Tibial nerve (tissue), 3 donors: ENCODE data around the gene ZNF146.
"Not testable (repeated sequence)": the region's sequence is repeated elsewhere in the genome, so short reads cannot be mapped to it uniquely, and the experiment has no call there.

ENCODE experiments used
- POLR2A ChIP-seq, 2 donors: fragments of 450-650 bp; IDR thresholded peaks; one replicate each; pipeline ENCODE4 v1.6.1; 2017; ENCODE audit warnings: antibody characterized with exemption in 2 of 2, mild to moderate bottlenecking in 2 of 2, moderate library complexity in 2 of 2
- TF ChIP-seq, protein P1 (sequence below), 5 experiments: fragments of 200-600 bp in 3 of 5; fragments of 450-650 bp in 2 of 5; sonication (generic) in 3 of 5; IDR thresholded peaks; one replicate each; pipeline ENCODE4 v1.5.1; 2016 to 2019; ENCODE audit warnings: antibody characterized with exemption in 5 of 5, mild to moderate bottlenecking in 3 of 5, moderate library complexity in 2 of 5

DNA sequence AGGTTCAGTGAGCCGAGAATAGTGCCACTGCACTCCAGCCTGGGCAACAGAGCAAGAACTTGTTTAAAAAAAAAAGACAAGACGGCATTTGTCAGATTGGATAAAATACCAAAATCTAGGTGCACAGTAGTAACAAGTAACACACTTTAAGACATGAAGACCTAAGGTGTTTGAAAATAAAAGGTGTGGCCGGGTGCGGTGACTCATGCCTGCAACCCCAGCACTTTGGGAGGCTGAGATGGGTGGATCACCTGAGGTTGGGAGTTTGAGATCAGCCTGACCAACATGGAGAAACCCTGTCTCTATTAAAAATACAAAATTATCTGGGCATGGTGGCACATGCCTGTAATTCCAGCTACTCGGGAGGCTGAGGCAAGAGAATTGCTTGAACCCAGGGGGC, 28.2 kb upstream of the ZNF146 start:
- TF ChIP-seq, protein P1, sequence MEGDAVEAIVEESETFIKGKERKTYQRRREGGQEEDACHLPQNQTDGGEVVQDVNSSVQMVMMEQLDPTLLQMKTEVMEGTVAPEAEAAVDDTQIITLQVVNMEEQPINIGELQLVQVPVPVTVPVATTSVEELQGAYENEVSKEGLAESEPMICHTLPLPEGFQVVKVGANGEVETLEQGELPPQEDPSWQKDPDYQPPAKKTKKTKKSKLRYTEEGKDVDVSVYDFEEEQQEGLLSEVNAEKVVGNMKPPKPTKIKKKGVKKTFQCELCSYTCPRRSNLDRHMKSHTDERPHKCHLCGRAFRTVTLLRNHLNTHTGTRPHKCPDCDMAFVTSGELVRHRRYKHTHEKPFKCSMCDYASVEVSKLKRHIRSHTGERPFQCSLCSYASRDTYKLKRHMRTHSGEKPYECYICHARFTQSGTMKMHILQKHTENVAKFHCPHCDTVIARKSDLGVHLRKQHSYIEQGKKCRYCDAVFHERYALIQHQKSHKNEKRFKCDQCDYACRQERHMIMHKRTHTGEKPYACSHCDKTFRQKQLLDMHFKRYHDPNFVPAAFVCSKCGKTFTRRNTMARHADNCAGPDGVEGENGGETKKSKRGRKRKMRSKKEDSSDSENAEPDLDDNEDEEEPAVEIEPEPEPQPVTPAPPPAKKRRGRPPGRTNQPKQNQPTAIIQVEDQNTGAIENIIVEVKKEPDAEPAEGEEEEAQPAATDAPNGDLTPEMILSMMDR (IDR thresholded peaks at IDR 0.05), result not testable (repeated sequence)
- TF ChIP-seq POLR2A (IDR thresholded peaks at IDR 0.05), result not testable (repeated sequence)
